GM11168 (cell line): ENCODE measurements around the gene DHX16.

Source experiments
- in situ Hi-C: fragments of 300-500 bp; cut with MboI; formaldehyde crosslinking; loops from one replicate; pipeline ENCODE4 v1.12.0; 2022; ENCODE audit warnings: low sequenced_read_pairs; ENCODE audit not compliant: unreplicated experiment

Gene DHX16

GRCh38 chr6:30643656-30644055 lies 29.1 kb downstream of the DHX16 start:
- in situ Hi-C loops: no loop called here

GRCh38 chr6:30641048-30641447 lies 31.8 kb downstream of the DHX16 start:
- in situ Hi-C loops: no loop called here

GRCh38 chr6:30640481-30640880 lies 32.3 kb downstream of the DHX16 start:
- in situ Hi-C loops: no loop called here

- in situ Hi-C loops: no loop called here
Observed at GRCh38 chr6:30635834-30636233, 37.0 kb downstream of the DHX16 start.

GRCh38 chr6:30626484-30627366 lies 46.1 kb downstream of the DHX16 start, which contains the start of gene ATAT1:
Gene ATAT1, plus strand, starts transcription at chr6:30626874.
- in situ Hi-C loops: no loop called here

- in situ Hi-C loops: no loop called here
Observed at GRCh38 chr6:30625511-30625910, 47.3 kb downstream of the DHX16 start.

GRCh38 chr6:30619561-30619960 lies 53.2 kb downstream of the DHX16 start:
- in situ Hi-C loops: no loop called here

GRCh38 chr6:30618270-30618797 lies 54.5 kb downstream of the DHX16 start:
- in situ Hi-C loops: no loop called here

- in situ Hi-C loops: no loop called here
Observed at GRCh38 chr6:30617565-30618269, 55.1 kb downstream of the DHX16 start, which contains the start of gene MRPS18B. Gene MRPS18B, plus strand, starts transcription at chr6:30617840. Its CDS starts 26 bp downstream, at chr6:30617866.

GRCh38 chr6:30616811-30617564 lies 55.8 kb downstream of the DHX16 start, which contains the start of gene PPP1R10:
Gene PPP1R10, minus strand, starts transcription at chr6:30617243. Its CDS starts 7,299 bp downstream, at chr6:30609944.
- in situ Hi-C loops: no loop called here

- in situ Hi-C loops: no loop called here
Observed at GRCh38 chr6:30615958-30616810, 56.6 kb downstream of the DHX16 start.

GRCh38 chr6:30615219-30615957 lies 57.4 kb downstream of the DHX16 start:
- in situ Hi-C loops: no loop called here

- in situ Hi-C loops: no loop called here
Observed at GRCh38 chr6:30614843-30615218, 58.0 kb downstream of the DHX16 start.

GRCh38 chr6:30614044-30614842 lies 58.6 kb downstream of the DHX16 start:
- in situ Hi-C loops: no loop called here

GRCh38 chr6:30613251-30614043 lies 59.4 kb downstream of the DHX16 start:
- in situ Hi-C loops: no loop called here

GRCh38 chr6:30612687-30613248 lies 60.0 kb downstream of the DHX16 start:
- in situ Hi-C loops: no loop called here

- in situ Hi-C loops: no loop called here
Observed at GRCh38 chr6:30612213-30612612, 60.6 kb downstream of the DHX16 start.
